Thymus (tissue), 2 donors: ENCODE results near the gene PFDN5. TPM values are rescaled to one million over a fixed set of nuclear protein-coding genes. Genes with fewer than 3 reads are reported as not detected.

Source experiments
- polyA plus RNA-seq: library from polyadenylated mRNA; stranded (reverse); fragments of 200-250 nt; gene quantifications from one replicate; pipeline ENCODE4 v1.2.3, GENCODE V29; 2013
- total RNA-seq: library from RNA; stranded (reverse); fragments of 120-200 nt; gene quantifications from one replicate; pipeline ENCODE4 v1.2.4, GENCODE V29; 2013
- donor health status: healthy.

PFDN5 gene
- total and polyA plus RNA-seq, 2 donors: 816 to 1,604 TPM

Other genes starting within 250 kb of the PFDN5 start
- gene TNS2, start 245.5 kb upstream of the PFDN5 start, total RNA-seq: 2.3 TPM
- 40.4 TPM for gene TNS2, start 245.5 kb upstream of the PFDN5 start, polyA plus RNA-seq
- gene SPRYD3, start 216.2 kb upstream of the PFDN5 start, total RNA-seq: 9.1 TPM
- gene SPRYD3, start 216.2 kb upstream of the PFDN5 start, polyA plus RNA-seq: 17.3 TPM
- gene IGFBP6, start 197.9 kb upstream of the PFDN5 start, total RNA-seq: 10.0 TPM
- 27.4 TPM for gene IGFBP6, start 197.9 kb upstream of the PFDN5 start, polyA plus RNA-seq
- 0.61 TPM for gene SOAT2, start 192.1 kb upstream of the PFDN5 start, total RNA-seq
- gene SOAT2, start 192.1 kb upstream of the PFDN5 start, polyA plus RNA-seq: 0.71 TPM
- 22.6 TPM for gene ZNF740, start 114.8 kb upstream of the PFDN5 start, total RNA-seq
- gene ZNF740, start 114.8 kb upstream of the PFDN5 start, polyA plus RNA-seq: 10.3 TPM
- 7.6 TPM for gene CSAD, start 114.6 kb upstream of the PFDN5 start, total RNA-seq
- gene CSAD, start 114.6 kb upstream of the PFDN5 start, polyA plus RNA-seq: 61.7 TPM
- gene ITGB7, start 88.3 kb upstream of the PFDN5 start, total RNA-seq: 18.9 TPM
- 9.5 TPM for gene ITGB7, start 88.3 kb upstream of the PFDN5 start, polyA plus RNA-seq
- 4.6 TPM for gene RARG, start 63.3 kb upstream of the PFDN5 start, total RNA-seq
- 8.5 TPM for gene RARG, start 63.3 kb upstream of the PFDN5 start, polyA plus RNA-seq
- 8.9 TPM for gene ESPL1, start 27.2 kb upstream of the PFDN5 start, total RNA-seq
- 1.7 TPM for gene ESPL1, start 27.2 kb upstream of the PFDN5 start, polyA plus RNA-seq
- gene MYG1, start 4.2 kb downstream of the PFDN5 start, total RNA-seq: 53.0 TPM
- 57.9 TPM for gene MYG1, start 4.2 kb downstream of the PFDN5 start, polyA plus RNA-seq
- gene AAAS, start 26.1 kb downstream of the PFDN5 start, total RNA-seq: 52.7 TPM
- 53.3 TPM for gene AAAS, start 26.1 kb downstream of the PFDN5 start, polyA plus RNA-seq
- gene SP7, start 40.8 kb downstream of the PFDN5 start, total RNA-seq: not detected
- 0.02 TPM for gene SP7, start 40.8 kb downstream of the PFDN5 start, polyA plus RNA-seq
- gene SP1, start 84.6 kb downstream of the PFDN5 start, total RNA-seq: 37.4 TPM
- gene SP1, start 84.6 kb downstream of the PFDN5 start, polyA plus RNA-seq: 17.6 TPM
- gene AMHR2, start 128.3 kb downstream of the PFDN5 start, total RNA-seq: 0.05 TPM
- 0.14 TPM for gene AMHR2, start 128.3 kb downstream of the PFDN5 start, polyA plus RNA-seq
- 65.8 TPM for gene PRR13, start 146.2 kb downstream of the PFDN5 start, total RNA-seq
- 222 TPM for gene PRR13, start 146.2 kb downstream of the PFDN5 start, polyA plus RNA-seq
- gene PCBP2, start 156.6 kb downstream of the PFDN5 start, total RNA-seq: 263 TPM
- 606 TPM for gene PCBP2, start 156.6 kb downstream of the PFDN5 start, polyA plus RNA-seq
- 8.3 TPM for gene MAP3K12, start 203.9 kb downstream of the PFDN5 start, total RNA-seq
- gene MAP3K12, start 203.9 kb downstream of the PFDN5 start, polyA plus RNA-seq: 16.3 TPM
- 38.8 TPM for gene TARBP2, start 205.7 kb downstream of the PFDN5 start, total RNA-seq
- gene TARBP2, start 205.7 kb downstream of the PFDN5 start, polyA plus RNA-seq: 41.2 TPM
- 0.38 TPM for gene NPFF, start 211.9 kb downstream of the PFDN5 start, total RNA-seq
- 3.7 TPM for gene NPFF, start 211.9 kb downstream of the PFDN5 start, polyA plus RNA-seq